H1 (cell line): Measurements from ENCODE around the gene MRFAP1. TPM values are rescaled to one million over a fixed set of nuclear protein-coding genes. Genes with fewer than 3 reads are reported as not detected.

ENCODE experiments used
- CTCF ChIA-PET: fragments of 300-600 bp; sonication (Branson Sonifier 250); formaldehyde crosslinking; loops from one replicate; lab custom pipeline; 2021; ENCODE audit not compliant: partially characterized antibody; lab: Charles Lee
- POLR2A ChIA-PET: fragments of 300-600 bp; sonication (Branson Sonifier 250); formaldehyde crosslinking; loops from one replicate; lab custom pipeline; 2021; ENCODE audit warnings: inconsistent platforms; ENCODE audit not compliant: partially characterized antibody; lab: Charles Lee
- DNase-seq, 2 experiments: peaks; one replicate each; pipeline versions ENCODE4 v3.0.0 to v3.0.0-alpha.2; 2010 to 2022; ENCODE audit warnings: low spot score in 2 of 2, low read depth in 1 of 2, mixed read lengths in 1 of 2
- FAIRE-seq: peaks from 2 replicates; lab custom pipeline; 2011; peaks lifted over from hg19 to GRCh38; lab: Jason Lieb, UNC
- H2AFZ ChIP-seq: 2 replicates; pipeline ENCODE4 v1.8.1; 2012; ENCODE audit warnings: low read length, inconsistent platforms
- H2AK5ac ChIP-seq: 2 replicates; pipeline ENCODE4 v1.6.1; 2013; ENCODE audit warnings: low read depth, low read length
- H2BK120ac ChIP-seq: replicated peaks from 2 replicates; pipeline ENCODE3; 2013; ENCODE audit warnings: low read depth, low read length, inconsistent platforms
- H2BK12ac ChIP-seq: 2 replicates; pipeline ENCODE4 v1.6.1; 2013; ENCODE audit warnings: low read depth, low read length
- H2BK15ac ChIP-seq: 2 replicates; pipeline ENCODE4 v1.6.1; 2013; ENCODE audit warnings: low read length
- H2BK20ac ChIP-seq: 2 replicates; pipeline ENCODE4 v1.6.1; 2013; ENCODE audit warnings: low read length
- H2BK5ac ChIP-seq: 2 replicates; pipeline ENCODE4 v1.6.1; 2013; ENCODE audit warnings: low read depth, low read length
- H3K14ac ChIP-seq: 2 replicates; pipeline ENCODE4 v1.6.1; 2013; ENCODE audit warnings: inconsistent platforms; ENCODE audit not compliant: insufficient read length
- H3K18ac ChIP-seq: 2 replicates; pipeline ENCODE4 v1.6.1; 2013; ENCODE audit warnings: low read length; ENCODE audit errors: extremely low read depth
- H3K23ac ChIP-seq: 2 replicates; pipeline ENCODE4 v1.6.1; 2013; ENCODE audit warnings: inconsistent platforms; ENCODE audit not compliant: insufficient read length
- H3K23me2 ChIP-seq: 2 replicates; pipeline ENCODE4 v1.6.1; 2013; ENCODE audit warnings: low read depth, low read length
- H3K27ac ChIP-seq: 2 replicates; pipeline ENCODE4 v1.6.1; 2011; ENCODE audit warnings: low read depth, low read length, inconsistent platforms
- H3K27me3 ChIP-seq, 4 experiments: replicated peaks in 1 of 4; 1 replicate in 1 of 4; 2 replicates in 3 of 4; pipeline versions ENCODE4 v1.6.1 to v1.8.1; 2011 to 2013; ENCODE audit warnings: low read length in 3 of 4, mild to moderate bottlenecking in 3 of 4, inconsistent platforms in 2 of 4, mixed read lengths in 2 of 4, moderate library complexity in 1 of 4; ENCODE audit not compliant: control insufficient read depth in 3 of 4, insufficient read depth in 3 of 4; ENCODE audit errors: extremely low read depth in 1 of 4
- H3K36me3 ChIP-seq, 4 experiments: 2 replicates each; pipeline versions ENCODE4 v1.6.1 to v1.8.1; 2011 to 2013; ENCODE audit warnings: mild to moderate bottlenecking in 4 of 4, low read length in 3 of 4, moderate library complexity in 2 of 4, control low read depth in 1 of 4, inconsistent platforms in 1 of 4; ENCODE audit not compliant: insufficient read depth in 4 of 4, control insufficient read depth in 2 of 4
- H3K4ac ChIP-seq: replicated peaks from 2 replicates; pipeline ENCODE3; 2013; ENCODE audit warnings: low read length, low read depth, mixed read lengths, inconsistent platforms; ENCODE audit not compliant: insufficient read length
- H3K4me1 ChIP-seq, 4 experiments: replicated peaks in 1 of 4; 1 replicate in 1 of 4; 2 replicates in 3 of 4; pipeline versions ENCODE4 v1.6.1 to v1.8.1; 2011 to 2013; ENCODE audit warnings: low read length in 3 of 4, inconsistent platforms in 2 of 4, mixed read lengths in 1 of 4; ENCODE audit not compliant: insufficient read depth in 4 of 4, control insufficient read depth in 3 of 4
- H3K4me2 ChIP-seq, 2 experiments: 2 replicates each; pipeline versions ENCODE4 v1.6.1 to v1.8.1; 2011 to 2013; ENCODE audit warnings: low read depth in 2 of 2, low read length in 2 of 2, control low read depth in 1 of 2, inconsistent platforms in 1 of 2, mild to moderate bottlenecking in 1 of 2; ENCODE audit not compliant: insufficient read depth in 1 of 2
- H3K4me3 ChIP-seq, 4 experiments: fragments of 200-600, 300-600 bp in 1 of 4; sonication (generic), shearing (Covaris generic), sonication (Bioruptor Twin) in 1 of 4; 2 replicates each; pipeline versions ENCODE4 v1.5.1 to v1.8.1; 2011 to 2016; ENCODE audit warnings: low read length in 4 of 4, low read depth in 3 of 4, control low read depth in 2 of 4, inconsistent platforms in 2 of 4, mild to moderate bottlenecking in 2 of 4, mixed read lengths in 1 of 4, moderate library complexity in 1 of 4; ENCODE audit not compliant: insufficient read depth in 2 of 4; ENCODE audit errors: extremely low read depth in 1 of 4
- H3K56ac ChIP-seq: replicated peaks from 2 replicates; pipeline ENCODE3; 2013; ENCODE audit warnings: low read depth, mild to moderate bottlenecking, mixed read lengths, low read length, inconsistent platforms; ENCODE audit not compliant: insufficient read length
- H3K79me1 ChIP-seq: 2 replicates; pipeline ENCODE4 v1.6.1; 2013; ENCODE audit warnings: low read depth, low read length, control low read depth
- H3K79me2 ChIP-seq, 2 experiments: 2 replicates each; pipeline versions ENCODE4 v1.6.1 to v1.8.1; 2012 to 2013; ENCODE audit warnings: low read length in 2 of 2, mild to moderate bottlenecking in 2 of 2, inconsistent platforms in 1 of 2; ENCODE audit not compliant: insufficient read depth in 2 of 2, control insufficient read depth in 1 of 2
- H3K9ac ChIP-seq, 4 experiments: replicated peaks in 1 of 4; 1 replicate in 1 of 4; 2 replicates in 3 of 4; pipeline versions ENCODE4 v1.6.1 to v1.8.1; 2011 to 2013; ENCODE audit warnings: low read depth in 3 of 4, low read length in 3 of 4, control low read depth in 2 of 4, mild to moderate bottlenecking in 2 of 4, moderate library complexity in 2 of 4, inconsistent platforms in 1 of 4; ENCODE audit errors: extremely low read depth in 1 of 4
- H3K9me3 ChIP-seq, 2 experiments: 2 replicates each; pipeline versions ENCODE4 v1.6.1 to v1.8.1; 2012 to 2013; ENCODE audit warnings: mild to moderate bottlenecking in 2 of 2, moderate library complexity in 2 of 2, control low read depth in 1 of 2, inconsistent platforms in 1 of 2, low read depth in 1 of 2, low read length in 1 of 2, mixed read lengths in 1 of 2; ENCODE audit not compliant: insufficient read depth in 2 of 2
- H4K20me1 ChIP-seq, 2 experiments: replicated peaks in 1 of 2; 2 replicates each; pipeline versions ENCODE3 to v1.8.1; 2011 to 2013; ENCODE audit warnings: inconsistent platforms in 2 of 2, low read length in 2 of 2, mild to moderate bottlenecking in 1 of 2; ENCODE audit not compliant: insufficient read depth in 2 of 2, control insufficient read depth in 1 of 2
- H4K5ac ChIP-seq: 2 replicates; pipeline ENCODE4 v1.6.1; 2013; ENCODE audit warnings: low read length, low read depth, mixed read lengths, inconsistent platforms; ENCODE audit not compliant: insufficient read length
- H4K8ac ChIP-seq: 2 replicates; pipeline ENCODE4 v1.8.0; 2013; ENCODE audit warnings: mild to moderate bottlenecking, moderate library complexity, low read length, inconsistent platforms; ENCODE audit not compliant: insufficient read depth; ENCODE audit errors: extremely low read depth
- H4K91ac ChIP-seq: replicated peaks from 2 replicates; pipeline ENCODE3; 2013; ENCODE audit warnings: low read length, mixed read lengths, inconsistent platforms; ENCODE audit not compliant: insufficient read length
- BRCA1 ChIP-seq: IDR thresholded peaks from 2 replicates; pipeline ENCODE4 v1.6.1; 2012; ENCODE audit warnings: low read depth, low read length, improper control_type of control experiment
- EP300 ChIP-seq, 2 experiments: IDR thresholded peaks; 1 replicate in 1 of 2; 2 replicates in 1 of 2; pipeline ENCODE4 v1.6.1; 2011 to 2012; ENCODE audit warnings: low read depth in 2 of 2, low read length in 2 of 2, mild to moderate bottlenecking in 2 of 2, borderline replicate concordance in 1 of 2, inconsistent platforms in 1 of 2, moderate library complexity in 1 of 2
- EZH2 ChIP-seq: fragments of 200-600 bp; sonication (generic); IDR thresholded peaks from 2 replicates; pipeline ENCODE4 v1.7.1; 2012; ENCODE audit warnings: low read depth, mild to moderate bottlenecking, moderate library complexity, low read length, inconsistent platforms; ENCODE audit not compliant: severe bottlenecking
- KDM5A ChIP-seq: fragments of 200-600 bp; IDR thresholded peaks from 2 replicates; pipeline ENCODE4 v1.7.1; 2012; ENCODE audit warnings: mild to moderate bottlenecking, low read length, inconsistent platforms, mixed read lengths
- MAFK ChIP-seq: IDR thresholded peaks from 2 replicates; pipeline ENCODE4 v1.6.1; 2012; ENCODE audit warnings: low read depth, mild to moderate bottlenecking, improper control_type of control experiment, low read length
- NANOG ChIP-seq: IDR thresholded peaks from 2 replicates; pipeline ENCODE4 v1.6.1; 2011; ENCODE audit warnings: low read length, low read depth, mild to moderate bottlenecking, inconsistent platforms; ENCODE audit not compliant: insufficient read depth, poor library complexity, severe bottlenecking
- POU5F1 ChIP-seq: IDR thresholded peaks from 2 replicates; pipeline ENCODE4 v1.6.1; 2011; ENCODE audit warnings: low read depth, mild to moderate bottlenecking, low read length, moderate library complexity
- RFX5 ChIP-seq: IDR thresholded peaks from 2 replicates; pipeline ENCODE4 v1.6.1; 2011; ENCODE audit warnings: low read depth, low read length, improper control_type of control experiment, borderline replicate concordance
- SUZ12 ChIP-seq: fragments of 200-600 bp; sonication (generic); IDR thresholded peaks from 2 replicates; pipeline ENCODE4 v1.6.1; 2012; ENCODE audit warnings: mild to moderate bottlenecking, inconsistent platforms, low read length, moderate library complexity, mixed read lengths
- TAF1 ChIP-seq: IDR thresholded peaks from 2 replicates; pipeline ENCODE4 v1.6.1; 2011; ENCODE audit warnings: mild to moderate bottlenecking, low read depth, low read length
- TAF7 ChIP-seq: optimal IDR thresholded peaks from 2 replicates; pipeline ENCODE3; 2011; ENCODE audit warnings: low read depth, mild to moderate bottlenecking, inconsistent platforms, low read length, moderate library complexity, borderline replicate concordance
- TEAD4 ChIP-seq: IDR thresholded peaks from 2 replicates; pipeline ENCODE4 v1.6.1; 2012; ENCODE audit warnings: low read depth, low read length, inconsistent platforms, mixed read lengths
- WGBS, 2 experiments: shearing (Covaris generic) in 1 of 2; methylation state at CpG; one replicate each; pipeline versions ENCODE4 v1.1.6 to v1.1.7; 2013 to 2015; ENCODE audit warnings: low lambda C conversion rate in 2 of 2, mixed read lengths in 2 of 2, inconsistent platforms in 1 of 2, low coverage in 1 of 2, missing lambda C conversion rate in 1 of 2; ENCODE audit not compliant: insufficient replicate concordance in 2 of 2, insufficient coverage in 1 of 2, insufficient read length in 1 of 2; ENCODE audit errors: extremely low coverage in 1 of 2, missing lambda C conversion rate in 1 of 2; 5-methylcytosine and 5-hydroxymethylcytosine counted together
- polyA plus RNA-seq, 7 experiments: library from polyadenylated mRNA; depleted of rRNA in 3 of 7; stranded (reverse) in 5 of 7; unstranded in 2 of 7; fragments of >200 nt in 5 of 7; fragments of 200-250 nt in 2 of 7; gene quantifications; 1 replicate in 5 of 7; 2 replicates in 1 of 7; 4 replicates in 1 of 7; pipeline versions ENCODE4 v1.2.1 to v1.2.3, GENCODE V29; 2011 to 2013; ENCODE audit warnings: missing spikeins in 2 of 7, mixed read lengths in 2 of 7
- total RNA-seq: library from RNA; stranded (reverse); fragmentation: NEBNext Ultra II Directional; extraction: Animal tissue kit (Norgen Biotek cat#: 25700); gene quantifications from 2 replicates; pipeline ENCODE4 v1.2.1, GENCODE V29; 2021
- TF ChIP-seq, protein P1 (sequence below): IDR thresholded peaks from 2 replicates; pipeline ENCODE4 v1.6.1; 2012; ENCODE audit warnings: inconsistent platforms

MRFAP1 gene
- total and polyA plus RNA-seq, 2 of the 8 experiments (the other 6 are each of a cell fraction or from before 2014, with no cell fraction given): 108 to 307 TPM

DNA sequence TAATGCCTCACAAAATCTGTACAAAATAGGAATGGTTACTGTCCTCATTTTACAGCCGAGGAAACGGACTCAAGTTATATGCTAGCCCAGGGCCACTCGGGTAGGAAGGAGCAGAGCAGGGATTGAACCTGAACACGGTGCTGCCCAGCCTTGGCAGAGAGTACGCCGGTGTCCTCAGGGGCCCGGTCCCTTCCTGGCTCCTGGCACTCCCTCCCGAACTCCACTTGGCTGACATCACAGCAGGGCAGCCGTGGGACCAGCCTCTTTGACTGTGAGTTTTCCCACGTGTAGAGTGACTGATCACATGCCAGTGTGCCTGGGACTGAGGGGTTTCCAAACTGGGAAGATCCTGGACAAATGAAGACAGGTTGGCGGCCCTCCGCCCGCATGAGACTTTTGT lies 41.8 kb upstream of the MRFAP1 start:
- no peak for FAIRE-seq
- H3K27me3 ChIP-seq: no peaks in the 10 kb centered on the region
- TF ChIP-seq MAFK: no peak
- no peak for TF ChIP-seq NANOG
- TF ChIP-seq TAF7: no peak
- no peak for TF ChIP-seq TEAD4
- no peak for TF ChIP-seq RFX5
- TF ChIP-seq POU5F1: no peak
- no peak for TF ChIP-seq EZH2
- TF ChIP-seq TAF1: no peak
- TF ChIP-seq BRCA1: no peak
- no peak for TF ChIP-seq EP300 (IDR thresholded peaks at IDR 0.05; ENCODE audit: borderline replicate concordance in 1 of 2, low read depth in 2 of 2, low read length in 2 of 2)
- TF ChIP-seq, protein P1, sequence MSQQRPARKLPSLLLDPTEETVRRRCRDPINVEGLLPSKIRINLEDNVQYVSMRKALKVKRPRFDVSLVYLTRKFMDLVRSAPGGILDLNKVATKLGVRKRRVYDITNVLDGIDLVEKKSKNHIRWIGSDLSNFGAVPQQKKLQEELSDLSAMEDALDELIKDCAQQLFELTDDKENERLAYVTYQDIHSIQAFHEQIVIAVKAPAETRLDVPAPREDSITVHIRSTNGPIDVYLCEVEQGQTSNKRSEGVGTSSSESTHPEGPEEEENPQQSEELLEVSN: no peak
- no peak for TF ChIP-seq SUZ12
- TF ChIP-seq KDM5A: no peak

More for the DNA sequence above, 41.8 kb upstream of the MRFAP1 start:
- Histone ChIP-seq H3K4me3 (no peak overlapping the region), H3K4me2 (no peak overlapping the region), H3K9me3 (no peaks in the 10 kb centered on the region), H2BK120ac (no peak overlapping the region), H3K4me1 (no peaks in the 10 kb centered on the region; a peak in 2 of 7 replicates), H3K79me2 (no peaks in the 10 kb centered on the region), H3K23me2 (no peaks in the 10 kb centered on the region), H3K9ac (no peak overlapping the region), H4K91ac (no peak overlapping the region), H4K8ac (no peak overlapping the region), H3K18ac (no peak overlapping the region), H3K27ac (no peak overlapping the region), H3K4ac (no peak overlapping the region), H2BK15ac (no peak overlapping the region), H3K23ac (no peak overlapping the region), H3K56ac (no peak overlapping the region), H3K36me3 (no peaks in the 10 kb centered on the region; a peak in 1 of 8 replicates), H2AFZ (no peak overlapping the region), H2BK12ac (no peak overlapping the region), H3K79me1 (no peaks in the 10 kb centered on the region), H4K20me1 (peaks cover 2 to 5% of the 10 kb centered on the region in 2 experiments), H4K5ac (no peak overlapping the region), H2AK5ac (no peak overlapping the region), H2BK20ac (no peak overlapping the region), H3K14ac (no peak overlapping the region), H2BK5ac (no peak overlapping the region)
- CTCF ChIA-PET: interaction anchor here (0.7 to 2.5 kb wide), 4 partner anchors 10 to 267 kb away, joined by 3 to 11 read pairs (median 4); no protein-coding TSS in a partner anchor
- no peak for DNase-seq
- WGBS, 2 experiments: 91% methylated on average over 13 of the region's 13 CpGs; no CpG with 5 or more reads in 1 of the 2 experiments
- POLR2A ChIA-PET: interaction anchor here (0.9 to 1.6 kb wide), 2 partner anchors 15 to 23 kb away, joined by 3 to 5 read pairs; no protein-coding TSS in a partner anchor
